GM18909 (cell line): ENCODE results near the gene KRTAP4-16.
"Not testable (repeated sequence)": the region's sequence is repeated elsewhere in the genome, so short reads cannot be mapped to it uniquely, and the experiment has no call there.

Experiments used
- ATAC-seq: cut with Tn5 transposase; IDR thresholded peaks from one replicate; pipeline ENCODE4 v1.9.1; 2021; ENCODE audit warnings: mild to moderate bottlenecking; ENCODE audit not compliant: unreplicated experiment, poor library complexity

KRTAP4-16 gene

DNA sequence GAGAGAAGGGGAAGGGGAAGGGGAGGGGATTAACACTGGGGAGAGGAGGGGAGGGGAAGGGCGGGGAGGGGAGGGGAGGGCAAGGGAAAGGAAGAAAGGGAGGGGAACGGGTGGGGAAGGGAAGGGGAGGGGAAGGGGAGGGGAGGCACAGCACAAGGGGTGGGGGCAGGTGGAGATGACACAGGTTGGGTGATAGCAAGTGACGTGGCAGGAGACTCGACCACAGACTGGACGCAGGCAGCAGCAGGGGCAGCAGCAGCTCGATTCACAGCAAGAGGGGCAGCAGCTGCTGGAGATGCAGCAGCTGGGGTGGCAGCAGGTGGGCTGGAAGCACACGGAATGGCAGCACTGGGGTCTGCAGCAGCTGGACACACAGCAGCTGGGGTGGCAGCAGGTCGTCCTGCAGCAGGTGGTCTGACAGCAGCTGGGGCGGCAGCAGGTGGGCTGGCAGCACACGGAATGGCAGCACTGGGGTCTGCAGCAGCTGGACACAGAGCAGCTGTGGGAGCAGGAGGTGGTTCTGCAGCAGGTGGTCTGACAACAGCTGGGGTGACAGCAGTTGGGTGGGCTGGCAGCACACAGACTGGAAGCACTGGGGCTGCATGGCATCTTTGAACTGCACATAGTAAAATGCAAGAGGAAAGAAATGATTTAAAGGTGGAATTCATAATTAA, at the start of gene KRTAP4-16:
Gene KRTAP4-16 (minus strand): TSS at position 624 of the 674 bp plus-strand sequence. CDS start 0 bp downstream, at position 624.
- ATAC-seq, result no peak

DNA sequence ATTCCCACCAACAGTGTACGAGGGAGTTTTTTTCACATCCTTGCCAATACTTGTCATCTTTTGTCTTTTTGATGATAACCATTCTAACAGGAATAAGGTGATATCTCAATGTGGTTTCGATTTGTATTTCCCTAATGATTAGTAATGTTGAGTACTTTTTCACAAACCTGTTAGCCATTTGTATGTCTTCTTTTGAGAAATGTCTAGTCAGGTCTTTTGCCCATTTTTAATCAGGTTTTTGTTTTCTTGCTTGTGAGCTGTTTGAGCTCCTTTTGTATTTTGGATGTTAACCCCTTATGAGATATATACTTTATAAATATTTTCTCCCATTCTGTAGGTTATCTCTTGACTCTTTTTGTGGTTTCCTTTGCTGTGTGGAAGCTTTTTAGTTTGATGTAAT, 49.5 kb upstream of the KRTAP4-16 start:
- ATAC-seq, result no peak

DNA sequence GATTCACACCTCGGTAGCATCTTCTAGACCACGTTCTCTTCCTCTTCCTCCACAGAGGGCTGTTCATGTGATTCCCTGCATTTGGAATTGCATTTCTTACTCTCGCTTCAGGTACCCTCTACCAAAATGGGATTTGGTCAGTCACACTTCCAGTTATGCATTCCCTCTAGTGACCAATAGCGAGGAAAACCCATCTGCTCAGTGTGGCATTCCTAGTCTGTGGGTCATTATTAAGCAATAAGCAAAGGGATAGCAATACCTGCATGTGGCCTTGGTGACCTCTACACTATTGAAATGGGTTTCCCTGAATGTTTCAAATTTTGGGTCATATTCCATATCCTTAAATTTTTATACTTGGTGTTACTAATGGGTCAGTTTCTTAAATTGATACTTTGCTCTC, 48.0 kb upstream of the KRTAP4-16 start:
- no peak for ATAC-seq

DNA sequence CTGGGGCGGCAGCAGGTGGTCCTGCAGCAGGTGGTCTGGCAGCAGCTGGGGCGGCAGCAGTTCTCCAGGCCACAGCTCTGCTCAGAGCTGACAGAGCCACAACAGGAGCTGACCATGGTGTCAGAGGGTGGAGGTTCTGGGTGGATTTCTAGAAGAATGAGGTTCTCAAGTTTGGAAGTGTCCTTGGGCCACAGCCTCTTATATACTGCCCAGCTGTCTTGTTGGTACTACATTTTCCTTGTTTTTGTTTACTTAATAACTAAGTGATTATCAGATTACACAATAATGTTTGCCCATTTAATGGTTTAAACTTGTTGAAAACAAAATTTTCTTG, 47.6 kb upstream of the KRTAP4-16 start, which contains the start of gene KRTAP4-5:
Gene KRTAP4-5 (minus strand): TSS at position 174 of the 334 bp plus-strand sequence. CDS start 58 bp downstream, at position 116.
- no peak for ATAC-seq

DNA sequence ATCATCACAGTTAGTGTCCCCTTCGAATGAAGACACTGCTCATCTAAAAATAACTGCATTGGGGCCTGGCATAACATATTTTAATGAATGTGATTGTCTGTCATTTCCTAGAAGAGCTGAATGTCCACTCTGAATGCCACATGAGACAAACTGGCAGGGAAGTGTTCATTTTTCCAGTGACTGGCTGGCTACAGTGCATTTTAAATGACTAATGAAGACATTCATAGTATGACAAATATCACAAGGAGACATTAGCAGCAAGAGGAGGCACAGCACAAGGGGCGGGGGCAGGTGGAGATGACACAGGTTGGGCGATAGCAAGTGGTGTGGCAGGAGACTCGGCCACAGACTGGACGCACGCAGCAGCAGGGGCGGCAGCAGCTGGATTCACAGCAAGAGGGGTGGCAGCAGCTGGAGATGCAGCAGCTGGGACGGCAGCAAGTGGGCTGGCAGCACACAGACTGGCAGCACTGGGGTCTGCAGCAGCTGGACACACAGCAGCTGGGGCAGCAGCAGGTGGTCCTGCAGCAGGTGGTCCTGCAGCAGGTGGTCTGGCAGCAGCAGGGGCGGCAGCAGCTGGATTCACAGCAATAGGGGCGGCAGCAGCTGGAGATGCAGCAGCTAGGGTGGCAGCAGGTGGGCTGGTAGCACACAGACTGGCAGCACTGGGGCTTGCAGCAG, 47.1 kb upstream of the KRTAP4-16 start:
- not testable (repeated sequence) for ATAC-seq

DNA sequence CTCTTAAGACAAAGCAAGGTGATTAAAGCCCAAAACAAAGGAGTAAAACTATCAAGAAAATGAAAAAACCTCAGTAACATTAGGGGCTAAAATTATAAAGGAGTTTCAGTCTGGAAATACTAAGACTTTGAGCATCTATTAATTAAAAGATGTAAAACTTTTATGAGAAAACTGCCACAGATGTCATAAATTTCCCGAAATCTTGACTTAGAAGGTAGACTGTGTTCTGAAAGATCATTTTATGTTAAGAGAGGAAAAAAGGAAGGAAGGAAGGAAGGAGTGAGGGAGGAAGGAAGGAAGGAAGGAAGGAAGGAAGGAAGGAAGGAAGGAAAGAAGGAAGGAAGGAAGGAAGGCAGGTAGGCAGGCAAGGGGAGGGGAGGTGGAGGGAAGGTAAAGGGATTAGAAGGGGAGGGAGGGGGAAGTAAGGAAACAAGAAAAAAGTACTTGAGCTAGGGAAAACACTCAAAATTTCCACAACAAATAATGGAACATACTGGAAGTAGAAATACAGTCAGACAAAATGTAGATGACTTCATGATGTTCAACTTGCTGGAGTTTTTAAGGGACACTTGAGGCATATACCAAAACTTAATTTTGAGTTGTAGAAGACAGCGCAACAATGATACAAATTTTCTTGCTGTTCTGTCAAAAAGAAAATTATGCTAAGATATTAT, 45.7 kb upstream of the KRTAP4-16 start:
- ATAC-seq, result no peak

DNA sequence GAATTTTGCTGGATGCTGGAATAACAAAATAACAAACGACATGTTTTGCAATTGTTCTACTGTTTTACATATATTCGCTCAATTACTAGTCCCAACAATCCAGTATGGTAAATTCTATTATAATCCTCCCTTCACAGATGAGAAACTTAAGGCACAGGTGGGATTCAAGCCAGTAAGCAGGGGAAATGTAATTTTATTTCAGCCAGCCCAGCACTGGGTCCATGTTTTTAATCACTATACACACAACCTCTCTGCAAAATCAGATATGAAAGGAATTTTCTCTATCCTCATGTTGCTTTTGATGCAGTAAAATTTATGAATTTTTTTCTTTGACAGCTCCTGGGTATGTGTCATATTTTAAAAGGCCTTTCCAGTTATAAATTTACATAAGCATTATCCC, 43.3 kb upstream of the KRTAP4-16 start:
- ATAC-seq, result no peak

DNA sequence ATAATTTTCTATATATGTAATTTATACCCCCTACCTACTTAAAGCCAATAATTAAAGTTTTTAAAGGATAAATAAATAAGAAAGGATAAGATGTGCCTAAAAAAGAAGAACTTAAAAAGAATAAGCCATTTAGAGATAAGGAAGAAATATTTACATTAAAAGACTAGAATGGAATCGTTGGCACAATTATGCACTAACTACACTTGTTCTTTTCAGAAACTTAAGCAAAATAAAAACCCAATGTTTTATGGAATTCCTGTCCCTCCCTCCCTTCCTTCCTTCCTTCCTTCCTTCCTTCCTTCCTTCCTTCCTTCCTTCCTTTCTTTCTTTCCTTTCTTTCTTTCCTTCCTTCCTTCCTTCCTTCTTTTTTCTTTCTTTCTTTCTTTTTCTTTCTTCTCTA, 42.8 kb upstream of the KRTAP4-16 start:
- ATAC-seq, result no peak

DNA sequence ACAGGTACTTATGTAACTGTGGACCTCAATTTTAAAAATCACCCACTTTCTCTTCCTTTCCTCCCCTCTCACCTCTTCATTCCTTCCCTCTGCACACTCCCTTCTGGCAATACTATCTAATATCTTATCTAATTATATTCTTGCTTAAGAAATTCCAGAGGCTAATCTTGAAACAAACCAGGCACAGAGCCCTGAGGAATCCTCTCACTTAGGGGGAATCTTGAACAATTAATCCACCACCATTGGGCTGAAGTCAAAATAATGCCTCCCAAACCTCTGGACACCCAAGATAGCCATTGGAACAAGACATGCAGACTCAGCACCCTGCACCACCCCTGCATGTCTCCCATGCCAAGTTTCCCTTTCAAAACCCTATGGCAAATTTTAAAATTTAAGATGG, 39.4 kb upstream of the KRTAP4-16 start:
- no peak for ATAC-seq

DNA sequence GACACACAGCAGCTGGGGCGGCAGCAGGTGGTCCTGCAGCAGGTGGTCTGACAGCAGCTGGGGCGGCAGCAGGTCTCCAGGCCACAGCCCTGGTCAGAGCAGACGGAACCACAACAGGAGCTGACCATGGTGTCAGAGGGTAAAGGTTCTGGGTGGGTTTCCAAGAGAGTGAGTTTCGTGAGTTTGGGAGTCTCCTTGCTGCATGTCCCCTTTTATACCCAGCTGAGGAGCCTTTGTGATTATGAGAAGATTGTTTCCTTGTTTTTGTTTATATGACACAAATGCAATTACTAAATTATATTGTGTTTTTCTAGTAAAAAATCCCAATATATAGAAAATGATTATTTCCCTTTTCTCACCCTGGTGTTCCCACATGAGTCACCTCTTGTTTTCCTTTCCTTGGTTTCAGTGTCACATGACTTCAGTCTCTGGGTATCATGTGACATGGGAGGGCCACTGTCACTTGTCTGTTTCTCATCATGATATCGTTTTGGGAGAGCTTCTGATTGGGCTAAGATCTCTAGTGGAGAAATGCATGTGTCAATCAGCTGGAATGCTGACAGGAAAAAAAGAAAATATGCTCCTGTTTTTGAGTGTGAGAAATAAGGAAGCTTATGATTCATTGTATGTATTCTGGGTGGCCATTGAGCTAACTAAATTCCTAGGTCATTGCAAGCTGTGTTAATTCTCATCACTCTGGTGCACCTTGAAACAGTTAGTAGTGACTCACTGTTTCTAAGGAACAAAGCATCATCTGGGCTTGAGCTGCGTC, 38.5 kb upstream of the KRTAP4-16 start, which contains the start of gene KRTAP4-6:
Gene KRTAP4-6 (minus strand): TSS at position 185 of the 772 bp plus-strand sequence. CDS start 57 bp downstream, at position 128.
- ATAC-seq, result no peak

DNA sequence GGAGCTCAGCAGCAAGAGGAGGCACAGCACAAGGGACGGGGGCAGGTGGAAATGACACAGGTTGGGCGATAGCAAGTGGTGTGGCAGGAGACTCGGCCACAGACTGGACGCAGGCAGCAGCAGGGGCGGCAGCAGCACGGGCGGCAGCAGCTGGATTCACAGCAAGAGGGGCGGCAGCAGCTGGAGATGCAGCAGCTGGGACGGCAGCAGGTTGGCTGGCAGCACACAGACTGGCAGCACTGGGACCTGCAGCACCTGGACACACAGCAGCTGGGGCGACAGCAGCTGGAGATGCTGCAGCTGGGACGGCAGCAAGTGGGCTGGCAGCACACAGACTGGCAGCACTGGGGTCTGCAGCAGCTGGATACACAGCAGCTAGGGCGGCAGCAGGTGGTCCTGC, 37.9 kb upstream of the KRTAP4-16 start:
- not testable (repeated sequence) for ATAC-seq

DNA sequence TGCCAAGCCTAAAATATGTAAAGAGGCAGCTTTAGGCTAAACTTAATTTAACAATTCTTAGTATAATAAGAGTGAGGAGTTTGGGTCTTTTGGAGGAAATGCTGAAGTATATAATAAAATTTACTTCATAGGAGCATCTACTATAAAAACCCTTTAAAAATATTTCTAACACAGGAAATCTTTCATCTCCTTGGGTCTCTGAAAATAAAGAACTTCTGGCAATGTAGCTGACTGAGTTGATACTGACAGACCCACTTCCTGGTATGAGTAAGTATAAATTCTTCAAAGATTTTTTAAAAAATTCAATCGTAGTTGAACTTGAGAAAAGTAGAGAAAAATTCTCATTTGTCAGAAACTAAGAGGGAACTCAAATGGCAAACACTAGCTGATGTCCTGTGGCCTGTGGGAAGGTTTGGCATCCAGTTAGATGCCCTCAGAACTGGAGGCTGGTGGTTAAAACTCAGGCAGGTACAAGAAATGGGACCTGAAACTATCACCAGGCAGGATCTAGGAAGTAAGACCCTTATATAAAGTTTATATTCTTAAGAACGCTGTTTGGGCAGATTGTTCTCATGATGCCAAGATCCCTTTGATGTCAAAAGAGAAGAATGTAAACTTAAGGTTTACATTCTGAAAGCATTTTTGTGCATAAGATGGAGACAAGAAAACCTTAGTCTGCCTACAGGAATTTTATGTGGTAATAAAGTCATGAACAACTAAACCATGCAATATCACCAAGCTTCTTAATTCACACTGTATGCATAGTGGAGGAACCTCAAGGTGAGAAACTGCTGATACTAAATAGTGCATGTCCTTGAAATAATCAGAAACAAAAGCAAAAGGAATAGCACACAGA, 32.1 kb upstream of the KRTAP4-16 start:
- no peak for ATAC-seq

DNA sequence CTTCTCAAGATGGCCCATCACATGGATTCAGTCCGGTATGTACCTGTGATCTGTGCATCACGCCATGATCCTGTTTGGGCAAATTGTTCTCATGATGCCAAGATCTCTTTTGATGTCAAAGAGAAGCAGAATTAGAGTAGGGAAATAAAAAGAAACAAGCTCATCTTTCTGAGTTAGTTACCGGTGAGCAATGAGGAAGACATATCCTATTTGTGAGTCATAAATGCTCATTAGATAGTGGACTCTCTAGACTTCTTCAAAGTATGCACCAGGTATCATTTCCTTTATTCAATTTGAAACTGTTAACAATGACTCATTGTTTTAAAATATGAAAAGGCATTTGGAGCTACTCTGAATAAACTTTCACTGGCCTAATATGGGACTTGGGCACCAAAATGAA, 30.0 kb upstream of the KRTAP4-16 start:
- no peak for ATAC-seq

DNA sequence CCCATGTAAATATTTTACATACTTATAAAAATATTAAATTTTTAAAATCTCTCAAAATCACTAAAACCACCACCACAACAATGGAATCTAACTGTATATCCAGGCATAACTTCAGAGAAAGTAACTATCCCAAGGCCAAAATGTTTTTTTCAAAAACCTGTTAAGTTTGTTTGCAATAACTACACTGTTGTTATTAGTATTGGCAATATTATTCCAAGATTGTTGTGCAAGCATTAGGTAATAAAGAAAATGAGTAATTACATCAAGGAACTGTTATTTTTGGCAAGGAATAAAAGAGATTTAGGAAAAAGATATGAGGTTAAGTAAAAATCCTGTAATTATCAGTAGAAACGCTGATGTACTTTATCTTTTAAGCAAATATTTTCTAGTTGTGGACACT, 25.4 kb upstream of the KRTAP4-16 start:
- no peak for ATAC-seq

DNA sequence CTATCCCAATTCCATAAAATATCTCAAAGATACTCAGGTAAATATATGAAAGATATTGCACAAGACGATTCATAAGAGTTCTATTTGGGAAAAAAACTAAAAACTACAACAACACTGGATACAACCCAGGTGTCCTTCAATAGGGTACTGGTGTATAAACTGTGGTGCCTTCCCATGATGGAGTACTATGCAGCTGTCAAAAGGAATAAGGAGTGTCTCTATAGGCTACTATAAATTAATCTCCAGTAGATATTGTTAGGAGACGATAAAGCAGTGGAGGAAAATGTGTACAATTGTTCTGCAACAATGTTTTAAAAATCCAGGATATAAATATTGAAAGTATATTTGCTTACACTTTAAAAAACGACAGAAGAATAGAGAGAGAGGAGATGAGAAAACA, 24.4 kb upstream of the KRTAP4-16 start:
- ATAC-seq, result no peak

DNA sequence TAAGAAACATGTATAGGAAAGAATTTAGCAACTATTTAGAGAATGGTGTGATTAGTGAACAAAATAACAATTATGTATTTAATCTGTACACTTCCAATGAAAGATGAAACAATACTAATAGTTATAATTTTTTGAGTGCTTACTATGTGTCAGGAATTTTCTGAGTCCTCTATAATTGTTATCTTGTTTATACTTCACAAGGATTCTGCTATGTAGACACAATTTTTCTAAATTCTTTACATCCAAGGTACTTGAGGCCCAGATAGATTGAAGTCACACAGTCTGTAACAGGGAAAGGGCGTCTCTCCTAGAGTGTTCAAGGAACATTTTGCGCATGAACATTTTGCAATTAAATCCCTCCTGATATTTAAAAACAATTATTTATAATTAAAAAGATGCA, 23.1 kb upstream of the KRTAP4-16 start:
- ATAC-seq, result no peak

DNA sequence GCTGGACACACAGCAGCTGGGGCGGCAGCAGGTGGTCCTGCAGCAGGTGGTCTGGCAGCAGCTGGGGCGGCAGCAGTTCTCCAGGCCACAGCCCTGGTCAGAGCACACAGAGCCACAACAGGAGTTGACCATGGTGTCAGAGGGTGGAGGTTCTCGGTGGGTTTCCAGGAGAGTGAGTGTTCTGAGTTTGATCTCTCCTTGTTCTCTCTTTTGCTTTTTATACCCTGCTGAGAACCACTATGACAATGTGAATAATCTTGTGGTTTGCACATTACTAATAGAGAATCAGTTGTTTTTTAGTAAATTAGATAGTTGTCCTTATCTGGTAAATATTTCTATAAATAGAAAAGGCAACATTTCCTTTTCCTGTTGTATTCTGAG, 22.0 kb upstream of the KRTAP4-16 start, which contains the start of gene KRTAP4-12:
Gene KRTAP4-12 (minus strand): TSS at position 192 of the 381 bp plus-strand sequence. CDS start 60 bp downstream, at position 132.
- not testable (repeated sequence) for ATAC-seq

DNA sequence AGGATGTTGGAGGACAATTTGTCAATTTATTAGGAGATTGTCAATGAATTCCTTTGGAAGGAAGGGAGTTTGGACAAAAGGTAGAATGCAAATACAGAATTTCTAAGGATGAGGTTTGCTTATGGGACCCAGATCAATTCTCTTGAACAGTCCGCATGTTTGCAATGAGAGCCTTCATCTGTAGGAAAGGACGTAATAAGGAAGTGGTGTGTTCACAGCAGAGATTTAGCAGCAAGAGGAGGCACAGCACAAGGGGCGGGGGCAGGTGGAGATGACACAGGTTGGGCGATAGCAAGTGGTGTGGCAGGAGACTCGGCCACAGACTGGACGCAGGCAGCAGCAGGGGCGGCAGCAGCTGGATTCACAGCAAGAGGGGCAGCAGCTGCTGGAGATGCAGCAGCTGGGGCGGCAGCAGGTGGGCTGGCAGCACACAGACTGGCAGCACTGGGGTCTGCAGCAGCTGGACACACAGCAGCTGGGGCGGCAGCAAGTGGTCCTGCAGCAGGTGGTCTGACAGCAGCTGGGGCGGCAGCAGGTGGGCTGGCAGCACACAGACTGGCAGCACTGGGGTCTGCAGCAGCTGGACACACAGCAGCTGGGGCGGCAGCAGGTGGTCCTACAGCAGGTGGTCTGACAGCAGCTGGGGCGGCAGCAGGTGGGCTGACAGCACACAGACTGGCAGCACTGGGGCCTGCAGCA, 21.4 kb upstream of the KRTAP4-16 start:
- not testable (repeated sequence) for ATAC-seq

DNA sequence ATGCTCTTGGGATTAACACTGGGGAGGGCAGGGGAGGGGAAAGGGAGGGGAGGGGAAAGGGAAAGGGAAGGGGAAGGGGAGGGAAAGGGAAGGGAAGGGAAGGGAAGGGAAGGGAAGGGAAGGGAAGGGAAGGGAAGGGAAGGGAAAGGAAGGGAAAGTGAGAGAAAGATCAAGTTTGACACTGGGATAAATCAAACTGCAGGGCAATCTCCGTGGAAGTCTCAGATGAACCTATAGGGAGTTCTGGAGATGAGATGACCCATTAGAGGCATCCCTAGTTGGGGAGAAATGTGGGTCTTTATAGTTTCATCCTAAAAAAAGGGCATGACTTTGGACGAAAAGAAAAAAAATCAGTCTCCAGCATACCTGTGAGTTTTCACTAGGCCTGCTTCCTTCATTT, 19.7 kb upstream of the KRTAP4-16 start:
- ATAC-seq, result no peak
